ENCODE results near the gene EXOC6B. TPM values are rescaled to one million over a fixed set of nuclear protein-coding genes. Genes with fewer than 3 reads are reported as not detected.

EXOC6B gene
- total and polyA plus RNA-seq, 7 donors, result 4.4 to 26.8 (median 14.1) TPM

DNA sequence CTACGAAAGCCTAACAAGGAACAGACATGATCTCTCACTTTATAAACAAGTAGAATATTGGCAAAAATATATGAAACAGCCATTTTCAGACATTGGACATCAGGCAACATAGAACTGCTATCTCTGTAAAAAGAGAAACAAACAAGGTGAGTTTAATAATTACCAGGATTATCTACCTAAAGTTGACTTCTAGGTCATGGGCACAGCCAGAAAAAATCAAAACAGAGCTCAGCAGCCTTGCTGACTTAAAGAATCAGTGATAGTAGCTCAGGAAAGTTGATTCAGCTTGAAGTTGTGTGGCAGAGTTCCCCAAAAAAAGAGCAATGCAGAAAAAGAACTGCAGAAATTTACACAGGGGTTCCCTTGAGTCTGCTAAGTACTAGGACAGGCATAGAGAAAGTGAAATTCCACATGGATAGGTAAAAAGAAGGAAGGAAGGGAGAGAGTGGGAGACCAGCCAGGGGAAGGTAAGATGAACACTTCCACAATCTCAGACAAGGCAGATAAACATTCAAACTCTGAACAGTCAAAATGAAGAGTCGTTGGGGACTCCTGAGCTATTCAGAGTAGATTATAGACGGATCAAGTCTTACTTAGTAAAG lies 102.0 kb downstream of the EXOC6B start:
- TF ChIP-seq, protein P1, sequence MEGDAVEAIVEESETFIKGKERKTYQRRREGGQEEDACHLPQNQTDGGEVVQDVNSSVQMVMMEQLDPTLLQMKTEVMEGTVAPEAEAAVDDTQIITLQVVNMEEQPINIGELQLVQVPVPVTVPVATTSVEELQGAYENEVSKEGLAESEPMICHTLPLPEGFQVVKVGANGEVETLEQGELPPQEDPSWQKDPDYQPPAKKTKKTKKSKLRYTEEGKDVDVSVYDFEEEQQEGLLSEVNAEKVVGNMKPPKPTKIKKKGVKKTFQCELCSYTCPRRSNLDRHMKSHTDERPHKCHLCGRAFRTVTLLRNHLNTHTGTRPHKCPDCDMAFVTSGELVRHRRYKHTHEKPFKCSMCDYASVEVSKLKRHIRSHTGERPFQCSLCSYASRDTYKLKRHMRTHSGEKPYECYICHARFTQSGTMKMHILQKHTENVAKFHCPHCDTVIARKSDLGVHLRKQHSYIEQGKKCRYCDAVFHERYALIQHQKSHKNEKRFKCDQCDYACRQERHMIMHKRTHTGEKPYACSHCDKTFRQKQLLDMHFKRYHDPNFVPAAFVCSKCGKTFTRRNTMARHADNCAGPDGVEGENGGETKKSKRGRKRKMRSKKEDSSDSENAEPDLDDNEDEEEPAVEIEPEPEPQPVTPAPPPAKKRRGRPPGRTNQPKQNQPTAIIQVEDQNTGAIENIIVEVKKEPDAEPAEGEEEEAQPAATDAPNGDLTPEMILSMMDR (IDR thresholded peaks at IDR 0.05), result no peak
- H3K27ac ChIP-seq, result no peak overlapping the region
- ATAC-seq (no peak), DNase-seq (no peak)
- intact Hi-C loops (cut with DNase I), result no loop called here
- WGBS, 3 donors, result 73 to 88% (median 81%) methylated on average over 3 of the region's 3 CpGs
- no peak overlapping the region for H3K4me3 ChIP-seq
- no peaks in the 10 kb centered on the region for H3K4me1 ChIP-seq
- no peaks in the 10 kb centered on the region for H3K9me3 ChIP-seq
- H3K27me3 ChIP-seq (ENCODE audit: insufficient read depth in 3 of 3, low read length in 2 of 3), result no peaks in the 10 kb centered on the region
- no peaks in the 10 kb centered on the region for H3K36me3 ChIP-seq (ENCODE audit: insufficient read depth in 1 of 2, low read depth in 1 of 2)

DNA sequence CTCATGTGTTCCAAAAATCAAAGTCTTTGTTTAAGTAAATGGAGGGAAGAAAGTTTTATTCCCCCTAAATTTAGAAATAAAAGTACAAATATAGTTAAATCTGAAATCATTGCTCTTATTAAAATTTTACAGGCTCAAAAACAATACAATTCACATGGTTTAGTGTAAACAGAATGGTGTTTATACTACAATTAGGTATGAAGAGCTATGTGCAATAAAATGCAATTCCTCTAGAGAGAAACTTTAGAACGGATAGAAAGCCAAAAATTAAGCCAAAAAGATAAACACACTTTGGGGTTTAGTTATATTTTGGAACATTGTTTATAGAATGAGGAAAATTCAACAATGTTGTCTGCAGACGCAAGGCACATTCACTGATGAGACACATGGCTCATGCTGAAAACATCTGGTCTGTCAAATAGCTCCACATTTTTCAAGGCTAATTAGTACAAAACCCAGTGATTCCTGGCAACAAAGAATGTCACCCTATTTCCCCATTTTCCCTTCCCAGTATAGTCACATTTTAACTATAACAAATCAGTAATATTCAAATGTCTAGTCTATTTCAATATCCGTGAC lies 103.3 kb downstream of the EXOC6B start:
- no peaks in the 10 kb centered on the region for H3K27me3 ChIP-seq (ENCODE audit: insufficient read depth in 3 of 3, low read length in 2 of 3)
- intact Hi-C loops (cut with DNase I), result no loop called here
- peaks cover 0 to 5% of the 10 kb centered on the region in 2 donors for H3K36me3 ChIP-seq (ENCODE audit: insufficient read depth in 1 of 2, low read depth in 1 of 2)
- 64 to 81% (median 69%) methylated on average over 3 of the region's 3 CpGs for WGBS, 3 donors
- TF ChIP-seq, protein P1 (IDR thresholded peaks at IDR 0.05), result no peak
- no peak for DNase-seq
- no peaks in the 10 kb centered on the region for H3K4me1 ChIP-seq
- H3K27ac ChIP-seq, result no peak overlapping the region
- no peak for ATAC-seq
- H3K4me3 ChIP-seq, result no peak overlapping the region
- no peaks in the 10 kb centered on the region for H3K9me3 ChIP-seq

DNA sequence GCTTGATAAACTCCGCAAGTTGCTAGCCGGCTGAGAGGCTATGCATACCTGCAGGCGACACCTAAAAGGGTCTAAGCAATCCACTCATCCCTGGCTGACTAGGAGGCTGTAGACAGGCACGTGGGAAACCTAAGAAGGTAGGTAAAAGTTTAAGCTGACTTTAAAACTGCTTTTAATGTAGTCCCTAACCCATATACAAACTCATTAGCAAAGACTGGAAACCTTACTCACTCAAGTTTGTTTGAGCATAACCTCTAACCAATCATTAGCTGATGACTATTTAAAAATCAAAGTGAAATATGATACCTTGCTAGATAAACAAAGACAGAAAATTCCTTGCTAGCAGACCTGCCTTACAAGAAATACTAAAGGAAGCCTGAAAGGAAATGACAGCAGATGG lies 106.4 kb downstream of the EXOC6B start:
- H3K4me3 ChIP-seq, result no peak overlapping the region
- no peaks in the 10 kb centered on the region for H3K4me1 ChIP-seq
- no peak for ATAC-seq
- peaks cover 0 to 23% of the 10 kb centered on the region in 2 donors for H3K36me3 ChIP-seq (ENCODE audit: insufficient read depth in 1 of 2, low read depth in 1 of 2)
- H3K9me3 ChIP-seq, result no peaks in the 10 kb centered on the region
- intact Hi-C loops (cut with DNase I), result loop anchor here in 1 of 2 donors (2.0 kb wide), 1 partner anchor 47 kb away; no protein-coding TSS in a partner anchor
- TF ChIP-seq, protein P1 (IDR thresholded peaks at IDR 0.05), result no peak
- H3K27ac ChIP-seq, result no peak overlapping the region
- DNase-seq, result no peak
- no peaks in the 10 kb centered on the region for H3K27me3 ChIP-seq (ENCODE audit: insufficient read depth in 3 of 3, low read length in 2 of 3)
- 80 to 83% (median 80%) methylated on average over 4 of the region's 4 CpGs for WGBS, 3 donors

DNA sequence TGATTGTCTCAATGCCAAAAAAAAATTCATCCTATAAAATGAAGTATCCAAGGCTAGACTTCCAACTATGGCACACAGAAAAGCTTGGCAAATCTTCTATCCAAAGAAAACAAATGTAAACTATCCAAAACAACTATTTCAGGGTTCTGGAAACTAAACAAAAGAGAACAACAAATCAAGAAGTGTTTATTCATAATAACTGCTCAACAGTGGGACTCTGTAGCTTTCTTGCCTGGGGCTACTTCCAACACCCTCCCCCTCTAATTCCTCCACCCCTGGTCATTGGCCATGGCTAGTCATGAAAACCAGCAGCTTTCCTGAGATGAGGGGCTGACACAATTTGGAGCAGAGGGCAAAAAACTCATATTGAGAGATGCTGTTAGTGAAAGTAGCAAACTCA lies 107.0 kb downstream of the EXOC6B start:
- no peak overlapping the region for H3K4me3 ChIP-seq
- no peaks in the 10 kb centered on the region for H3K27me3 ChIP-seq (ENCODE audit: insufficient read depth in 3 of 3, low read length in 2 of 3)
- H3K4me1 ChIP-seq, result no peaks in the 10 kb centered on the region
- H3K27ac ChIP-seq, result no peak overlapping the region
- no peaks in the 10 kb centered on the region for H3K9me3 ChIP-seq
- DNase-seq (no peak), ATAC-seq (no peak)
- peaks cover 0 to 23% of the 10 kb centered on the region in 2 donors for H3K36me3 ChIP-seq (ENCODE audit: insufficient read depth in 1 of 2, low read depth in 1 of 2)
- intact Hi-C loops (cut with DNase I), result loop anchor here in 1 of 2 donors (2.0 kb wide), 1 partner anchor 48 kb away; no protein-coding TSS in a partner anchor
- TF ChIP-seq, protein P1 (IDR thresholded peaks at IDR 0.05), result no peak
